GM23248 (cell line): Measurements from ENCODE around the gene HM13. TPM values are rescaled to one million over a fixed set of nuclear protein-coding genes. Genes with fewer than 3 reads are reported as not detected.
"Not testable (repeated sequence)": the region's sequence is repeated elsewhere in the genome, so short reads cannot be mapped to it uniquely, and the experiment has no call there.

Experiments
- DNase-seq: peaks from one replicate; pipeline ENCODE4 v3.0.0-alpha.2; 2015
- H2AFZ ChIP-seq: fragments of 200-600 bp; sonication (generic); 2 replicates; pipeline ENCODE4 v1.6.1; 2016; ENCODE audit warnings: antibody characterized with exemption
- H3F3A ChIP-seq: fragments of 200-600 bp; sonication (generic); 2 replicates; pipeline ENCODE4 v1.6.1; 2016; ENCODE audit warnings: mild to moderate bottlenecking, antibody characterized with exemption, mixed run types; ENCODE audit not compliant: insufficient read depth
- H3K27ac ChIP-seq: fragments of 200-600 bp; sonication (generic); 2 replicates; pipeline ENCODE4 v1.5.1; 2016; ENCODE audit warnings: mild to moderate bottlenecking
- H3K27me3 ChIP-seq: fragments of 200-600 bp; sonication (generic); replicated peaks from 2 replicates; pipeline ENCODE4 v1.6.1; 2016; ENCODE audit warnings: mild to moderate bottlenecking; ENCODE audit not compliant: insufficient read depth
- H3K36me3 ChIP-seq: fragments of 200-600 bp; sonication (generic); 2 replicates; pipeline ENCODE4 v1.6.1; 2016; ENCODE audit warnings: low read depth, mild to moderate bottlenecking
- H3K4me1 ChIP-seq: fragments of 200-600 bp; sonication (generic); 2 replicates; pipeline ENCODE4 v1.6.1; 2016; ENCODE audit warnings: mild to moderate bottlenecking; ENCODE audit not compliant: insufficient read depth
- H3K4me2 ChIP-seq: fragments of 200-600 bp; sonication (generic); one replicate; pipeline ENCODE4 v1.6.1; 2016; ENCODE audit warnings: mild to moderate bottlenecking; ENCODE audit not compliant: unreplicated experiment
- H3K4me3 ChIP-seq: fragments of 200-600 bp; sonication (generic); 2 replicates; pipeline ENCODE4 v1.5.1; 2016; ENCODE audit warnings: mild to moderate bottlenecking
- H3K79me2 ChIP-seq: fragments of 200-600 bp; sonication (generic); 2 replicates; pipeline ENCODE4 v1.6.1; 2016; ENCODE audit warnings: mild to moderate bottlenecking; ENCODE audit not compliant: insufficient read depth
- H3K9ac ChIP-seq: fragments of 200-600 bp; sonication (generic); 2 replicates; pipeline ENCODE4 v1.6.1; 2016; ENCODE audit warnings: mild to moderate bottlenecking
- H3K9me2 ChIP-seq: fragments of 200-600 bp; sonication (generic); 2 replicates; pipeline ENCODE4 v1.6.1; 2016; ENCODE audit warnings: mixed run types, mild to moderate bottlenecking, moderate library complexity; ENCODE audit not compliant: insufficient read depth
- H3K9me3 ChIP-seq: fragments of 200-600 bp; sonication (generic); one replicate; pipeline ENCODE4 v1.6.1; 2017; ENCODE audit warnings: low read depth
- H4K20me1 ChIP-seq: fragments of 200-600 bp; sonication (generic); 2 replicates; pipeline ENCODE4 v1.6.0; 2016; ENCODE audit not compliant: insufficient read depth
- EZH2 ChIP-seq: fragments of 200-600 bp; sonication (generic); IDR thresholded peaks from 2 replicates; pipeline ENCODE4 v1.6.1; 2018; ENCODE audit warnings: antibody characterized with exemption, mild to moderate bottlenecking; ENCODE audit not compliant: insufficient read depth, poor library complexity, severe bottlenecking
- EZH2phosphoT487 ChIP-seq: fragments of 200-600 bp; sonication (generic); IDR thresholded peaks from 2 replicates; pipeline ENCODE4 v1.6.1; 2018; ENCODE audit warnings: antibody characterized with exemption, moderate library complexity, mild to moderate bottlenecking, low read depth; ENCODE audit not compliant: insufficient read depth
- WGBS, 2 experiments: methylation state at CpG; one replicate each; pipeline ENCODE4 v1.1.6; 2015 to 2017; ENCODE audit warnings: low lambda C conversion rate in 2 of 2, low coverage in 1 of 2; ENCODE audit errors: missing lambda C conversion rate in 2 of 2; 5-methylcytosine and 5-hydroxymethylcytosine counted together
- in situ Hi-C: fragments of 300-500 bp; cut with MboI; formaldehyde crosslinking; loops from 2 replicates; pipeline ENCODE4 v1.15.0; 2020
- polyA plus RNA-seq: library from polyadenylated mRNA; unstranded; fragments of >200 nt; fragmentation: Nextera tagmentation; extraction: Ambion mirVana; gene quantifications from 2 replicates; pipeline ENCODE4 v1.2.1, GENCODE V29; 2016
- total RNA-seq: library from RNA; depleted of rRNA; stranded (reverse); fragments of >200 nt; shearing (Covaris generic); gene quantifications from 2 replicates; pipeline ENCODE4 v1.2.3, GENCODE V29; 2014

Gene HM13
- total and polyA plus RNA-seq, 2 experiments from 2014 or later: 117 to 424 TPM

DNA sequence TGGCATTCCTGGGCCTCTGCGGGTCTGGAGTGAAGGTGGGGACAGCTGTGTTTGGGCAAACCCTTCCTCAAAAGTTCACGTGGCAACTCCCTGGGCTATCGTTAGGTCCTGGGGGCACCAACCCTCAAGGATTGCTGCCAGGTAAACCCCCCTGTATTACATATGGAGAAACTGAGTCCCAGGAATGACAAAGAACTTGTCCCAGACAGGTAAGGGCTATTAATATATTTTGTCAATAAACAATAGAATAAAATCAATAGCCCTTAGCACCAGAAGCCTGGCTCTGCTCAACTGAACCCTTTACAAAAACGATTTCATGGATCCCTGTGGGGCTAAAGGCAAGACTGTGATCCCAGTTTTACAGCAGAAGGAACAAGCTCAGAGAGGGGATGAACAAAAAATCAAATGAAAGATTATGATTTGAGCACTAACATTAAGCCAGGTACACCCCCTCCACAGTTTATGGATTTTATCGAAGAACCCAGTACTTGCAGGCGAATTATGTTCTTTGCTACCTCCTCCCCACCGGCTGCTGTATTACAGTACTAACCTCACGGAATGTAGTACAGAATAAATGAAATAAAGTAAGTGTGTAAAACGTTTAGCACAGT is 93.5 kb downstream of the HM13 start:
- H3K9ac ChIP-seq: peak overlapping the region; percentile 100
- H3K79me2 ChIP-seq: peaks cover 23% of the 10 kb centered on the region
- H4K20me1 ChIP-seq: no peaks in the 10 kb centered on the region
- no peak for TF ChIP-seq EZH2phosphoT487
- no peak for TF ChIP-seq EZH2
- H2AFZ ChIP-seq: no peak overlapping the region
- H3K9me2 ChIP-seq: no peaks in the 10 kb centered on the region
- H3K27ac ChIP-seq: peak overlapping the region; percentile 100
- WGBS, 2 experiments: 12 to 13% methylated on average over 9 of the region's 9 CpGs
- H3K4me1 ChIP-seq: peaks cover 33% of the 10 kb centered on the region
- H3K27me3 ChIP-seq: no peaks in the 10 kb centered on the region
- no peaks in the 10 kb centered on the region for H3K9me3 ChIP-seq
- in situ Hi-C loops: no loop called here
- peak; percentile 78 for DNase-seq
- peak overlapping the region; percentile 98 for H3K4me2 ChIP-seq
- peaks cover 4% of the 10 kb centered on the region; the same call in 1 of the 2 replicates for H3K36me3 ChIP-seq
- peak overlapping the region; percentile 98 for H3K4me3 ChIP-seq
- peaks cover 62% of the 10 kb centered on the region for H3F3A ChIP-seq

- peak; percentile 90 for DNase-seq
- peak overlapping the region; percentile 98 for H3K4me2 ChIP-seq
Measured at GRCh38 chr20:31608251-31608945, 94.2 kb downstream of the HM13 start.

DNA sequence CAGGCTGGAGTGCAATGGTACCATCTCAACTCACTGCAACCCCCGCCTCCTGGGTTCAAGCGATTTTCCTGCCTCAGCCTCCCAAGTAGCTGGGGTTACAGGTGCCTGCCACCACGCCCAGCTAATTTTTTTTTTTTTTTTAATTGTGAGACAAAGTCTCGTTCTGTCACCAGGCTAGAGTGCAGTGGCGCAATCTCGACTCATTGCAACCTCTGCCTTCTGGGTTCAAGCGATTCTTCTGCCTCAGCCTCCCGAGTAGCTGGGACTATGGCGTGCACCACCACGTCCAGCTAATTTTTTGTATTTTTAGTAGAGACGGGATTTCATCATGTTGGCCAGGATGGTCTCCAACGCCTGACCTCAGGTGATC is 98.0 kb downstream of the HM13 start:
- H3K36me3 ChIP-seq, H3K4me2 ChIP-seq, H2AFZ ChIP-seq, H3K9me2 ChIP-seq, H3K4me3 ChIP-seq, H3K9ac ChIP-seq, H3K27me3 ChIP-seq, H4K20me1 ChIP-seq, H3K27ac ChIP-seq, H3K79me2 ChIP-seq, H3K9me3 ChIP-seq, DNase-seq: not testable (repeated sequence)
- in situ Hi-C loops: loop anchor here (5.0 kb wide), 1 partner anchor 45 kb away; no protein-coding TSS in a partner anchor
- WGBS, 2 experiments: 75 to 82% methylated on average over 11 to 12 of the region's 12 CpGs
- H3F3A ChIP-seq: peaks cover 33% of the 10 kb centered on the region
- H3K4me1 ChIP-seq: peaks cover 22% of the 10 kb centered on the region

More at GRCh38 chr20:31608251-31608945, 94.2 kb downstream of the HM13 start:
- Histone ChIP-seq H3K4me1 (peaks cover 28% of the 10 kb centered on the region), H3K27me3 (no peaks in the 10 kb centered on the region), H3K9me2 (no peaks in the 10 kb centered on the region), H3K27ac (peak overlapping the region; percentile 100), H2AFZ (no peak overlapping the region), H3K79me2 (peaks cover 23% of the 10 kb centered on the region), H3K9me3 (no peaks in the 10 kb centered on the region), H3F3A (peaks cover 56% of the 10 kb centered on the region), H4K20me1 (no peaks in the 10 kb centered on the region), H3K4me3 (peak overlapping the region; percentile 98), H3K9ac (peak overlapping the region; percentile 100), H3K36me3 (peaks cover 4% of the 10 kb centered on the region; the same call in 1 of the 2 replicates)
- TF ChIP-seq EZH2phosphoT487: no peak
- no peak for TF ChIP-seq EZH2
- in situ Hi-C loops: no loop called here
- 2% methylated on average over 40 to 45 of the region's 45 CpGs for WGBS, 2 experiments

DNA sequence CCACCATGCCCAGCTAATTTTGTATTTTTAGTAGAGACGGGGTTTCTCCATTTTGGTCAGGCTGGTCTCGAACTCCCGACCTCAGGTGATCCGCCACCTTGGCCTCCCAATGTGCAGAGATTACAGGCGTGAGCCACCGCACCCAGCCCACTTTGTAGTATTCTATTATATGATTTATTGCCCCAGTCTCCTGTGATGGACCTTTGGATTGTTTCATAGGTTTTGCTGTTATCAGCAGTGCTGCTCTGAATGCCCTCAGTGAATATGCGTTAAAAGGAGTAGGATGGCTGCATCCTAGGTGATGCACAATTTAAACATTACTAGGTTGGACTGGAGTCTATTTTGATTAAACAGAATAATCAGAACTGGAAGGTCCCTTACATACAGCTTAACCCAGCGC is 101.2 kb downstream of the HM13 start:
- Histone ChIP-seq H3K36me3 (no peaks in the 10 kb centered on the region), H3K9me3 (no peaks in the 10 kb centered on the region), H2AFZ (no peak overlapping the region), H3K27me3 (no peaks in the 10 kb centered on the region), H3K79me2 (no peaks in the 10 kb centered on the region), H3K27ac (no peak overlapping the region), H3K4me2 (no peak overlapping the region), H3K9ac (no peak overlapping the region), H4K20me1 (no peaks in the 10 kb centered on the region), H3K4me1 (peaks cover 6% of the 10 kb centered on the region), H3K4me3 (no peak overlapping the region), H3K9me2 (no peaks in the 10 kb centered on the region), H3F3A (peaks cover 11% of the 10 kb centered on the region)
- WGBS, 2 experiments: 84 to 86% methylated on average over 8 of the region's 8 CpGs
- in situ Hi-C loops: no loop called here
- no peak for TF ChIP-seq EZH2phosphoT487
- no peak for DNase-seq
